SIG-M5 (cell line): ENCODE measurements around the gene SYNGR1.
"Not testable (repeated sequence)": the region's sequence is repeated elsewhere in the genome, so short reads cannot be mapped to it uniquely, and the experiment has no call there.

Source experiments
- DNase-seq: peaks from one replicate; lab custom pipeline; 2025; lab: John Stamatoyannopoulos, UW

The SYNGR1 gene

GRCh38 chr22:39317084-39317774 is 32.6 kb upstream of the SYNGR1 start:
- no peak for DNase-seq

- no peak for DNase-seq
Observed at GRCh38 chr22:39317775-39318506, 31.9 kb upstream of the SYNGR1 start.

- DNase-seq: no peak
Observed at GRCh38 chr22:39318507-39319283, 31.1 kb upstream of the SYNGR1 start.

DNA sequence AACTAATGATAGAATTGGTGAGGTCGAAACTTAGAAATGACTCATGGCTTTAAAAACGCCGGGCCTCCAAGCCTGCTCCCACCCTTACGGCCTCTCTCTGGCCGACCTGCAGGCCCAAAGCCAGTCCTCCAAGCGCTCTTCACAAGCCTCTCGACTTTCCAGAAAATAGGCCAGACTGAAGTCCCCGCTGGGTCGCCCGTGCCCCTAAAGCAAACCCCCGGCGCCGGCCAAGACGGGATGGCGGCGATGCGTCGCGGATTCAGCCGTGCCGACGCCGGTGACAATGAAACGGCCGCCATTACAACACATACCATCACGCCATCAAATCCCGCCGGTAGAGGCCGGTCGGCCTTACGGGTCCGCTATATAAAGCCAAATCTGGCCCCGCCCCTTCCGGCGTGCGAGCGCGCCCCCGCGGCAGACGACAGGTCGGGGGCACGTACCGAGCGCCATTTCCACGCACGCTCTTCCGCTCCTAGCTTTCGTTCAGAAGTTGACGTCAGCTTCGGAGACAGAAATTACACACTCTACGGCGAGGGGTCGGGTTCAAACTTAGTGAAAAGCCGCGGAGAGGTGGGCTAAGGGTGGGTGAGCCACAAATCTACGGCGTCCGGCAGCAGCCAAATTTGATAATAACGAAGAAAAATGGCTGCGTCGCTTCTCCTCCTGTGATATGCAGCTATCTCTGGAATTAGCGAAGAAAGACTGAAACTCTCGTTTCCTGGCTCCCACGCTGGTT is 30.3 kb upstream of the SYNGR1 start, which contains the start of gene RPL3:
TSS of gene RPL3 (minus strand) at position 340 of the 739 bp plus-strand sequence. CDS start at position 314, 26 bp downstream.
- peak; percentile 84 for DNase-seq

DNA sequence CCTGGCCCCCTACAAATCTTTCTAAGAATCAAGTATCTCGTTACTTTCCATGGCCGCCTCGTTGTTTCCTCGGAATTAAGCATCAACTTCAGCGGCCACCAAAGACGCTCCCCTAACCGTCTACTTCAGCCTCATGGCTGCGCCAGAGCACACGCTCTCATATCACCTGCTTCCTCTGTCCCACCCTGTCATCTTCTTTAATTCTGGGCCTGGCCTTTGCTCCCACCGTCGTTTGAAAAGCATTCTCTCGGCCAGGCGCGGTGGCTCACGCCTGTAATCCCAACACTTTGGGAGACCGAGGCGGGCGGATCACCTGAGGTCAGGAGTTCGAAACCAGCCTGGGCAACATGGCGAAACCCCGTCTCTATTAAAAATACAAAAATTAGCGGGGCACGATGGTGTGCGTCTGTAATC is 29.2 kb upstream of the SYNGR1 start:
- DNase-seq: not testable (repeated sequence)

DNA sequence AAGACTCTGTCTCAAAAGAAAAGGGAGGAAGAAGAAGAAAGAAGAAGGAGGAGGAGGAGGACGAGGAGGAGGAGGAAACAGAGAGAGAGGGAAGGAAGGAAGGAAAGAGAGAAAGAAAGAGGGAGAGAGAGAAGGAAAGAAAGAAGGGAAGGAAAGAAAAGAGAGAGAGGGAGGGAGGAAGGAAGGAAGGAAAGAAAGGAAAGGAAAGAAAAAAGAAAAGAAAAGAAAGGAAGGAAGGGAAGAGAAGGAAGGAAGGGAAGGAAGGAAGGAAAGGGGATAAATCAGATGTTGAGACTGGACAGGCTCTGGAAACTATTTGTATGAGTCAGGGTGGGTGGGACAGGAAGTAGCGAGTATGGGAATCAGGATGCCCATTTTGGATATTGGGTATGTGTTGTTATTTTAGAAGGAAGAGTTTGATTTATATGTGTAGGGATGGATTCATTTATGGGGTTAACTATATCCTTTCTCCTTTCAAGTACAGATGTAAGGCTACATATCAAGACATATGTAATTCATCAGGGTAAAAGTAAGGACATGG is 24.3 kb upstream of the SYNGR1 start:
- DNase-seq: no peak

DNA sequence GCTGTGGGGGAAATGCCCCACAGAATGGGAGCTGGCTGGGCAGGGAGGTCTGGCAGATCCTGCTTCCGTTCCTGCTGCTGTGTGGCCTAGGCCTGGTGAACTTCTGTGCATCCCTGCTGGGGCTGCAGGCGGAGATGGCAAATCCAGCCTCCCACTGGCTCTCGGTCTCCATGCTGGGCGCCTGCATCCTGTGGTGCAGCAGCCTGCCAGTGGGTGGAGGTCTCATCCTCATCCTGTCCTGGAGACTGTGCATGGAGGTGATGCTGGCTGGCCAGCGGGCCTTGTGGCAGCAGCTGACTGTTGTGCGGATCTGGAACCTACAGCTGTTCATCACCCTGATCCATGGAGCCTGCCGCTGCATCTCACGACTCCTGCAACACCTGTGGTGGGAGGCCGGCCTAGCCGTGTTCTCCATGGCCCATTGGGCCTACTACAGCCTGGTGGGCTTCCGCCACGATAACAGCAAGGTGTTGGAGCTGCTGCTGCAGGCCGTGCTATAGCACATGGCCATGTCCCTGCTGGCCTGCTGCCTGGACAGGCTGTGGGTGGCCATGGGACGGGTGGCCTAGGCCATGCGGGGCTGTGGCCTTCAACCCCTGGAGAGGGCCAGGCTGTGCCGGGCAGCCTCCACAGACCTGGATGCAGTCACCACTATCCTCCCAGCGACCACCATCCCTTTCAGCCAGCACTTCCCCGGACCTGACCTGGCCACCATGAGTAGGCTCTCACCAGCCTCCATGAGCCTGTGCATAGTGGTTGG is 21.6 kb upstream of the SYNGR1 start:
- DNase-seq: no peak

- DNase-seq: not testable (repeated sequence)
Observed at GRCh38 chr22:39330553-39330952, 19.2 kb upstream of the SYNGR1 start.

- no peak for DNase-seq
Observed at GRCh38 chr22:39332441-39333064, 17.2 kb upstream of the SYNGR1 start.

DNA sequence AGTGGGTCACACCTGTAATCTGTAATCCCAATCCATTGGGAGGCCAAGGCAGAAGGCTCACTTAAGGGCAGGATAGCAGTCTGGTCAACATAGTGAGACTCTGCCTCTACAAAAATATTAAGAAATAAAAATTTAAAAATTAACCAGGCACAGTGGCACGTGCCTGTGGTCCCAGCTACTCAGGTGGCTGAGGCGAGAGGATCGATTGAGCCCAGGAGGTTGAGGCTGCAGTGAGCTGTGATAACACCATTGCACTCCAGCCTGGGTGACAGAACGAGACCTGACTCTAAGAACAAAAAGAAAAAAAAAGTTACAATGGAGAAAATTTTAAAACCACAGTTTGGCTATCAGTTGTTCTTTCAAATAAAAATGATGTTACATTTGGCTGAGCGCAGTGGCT is 13.4 kb upstream of the SYNGR1 start:
- DNase-seq: no peak

DNA sequence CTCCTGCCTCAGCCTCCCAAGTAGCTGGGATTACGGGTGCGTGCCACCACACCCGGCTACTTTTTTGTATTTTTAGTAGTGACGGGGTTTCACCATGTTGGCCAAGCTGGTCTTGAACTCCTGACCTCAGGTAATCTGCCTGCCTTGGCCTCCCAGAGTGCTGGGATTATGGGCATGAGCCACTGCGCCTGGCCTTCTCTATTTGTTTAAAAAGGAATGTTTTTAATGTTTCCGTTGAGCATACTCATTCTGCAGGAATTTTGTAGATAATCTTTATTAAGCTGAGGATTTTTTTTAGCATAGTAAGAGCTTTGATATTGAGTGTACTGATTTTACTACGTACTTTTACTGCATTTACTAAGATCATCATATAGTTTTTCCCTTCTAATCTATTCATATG is 10.0 kb upstream of the SYNGR1 start:
- DNase-seq: not testable (repeated sequence)

DNA sequence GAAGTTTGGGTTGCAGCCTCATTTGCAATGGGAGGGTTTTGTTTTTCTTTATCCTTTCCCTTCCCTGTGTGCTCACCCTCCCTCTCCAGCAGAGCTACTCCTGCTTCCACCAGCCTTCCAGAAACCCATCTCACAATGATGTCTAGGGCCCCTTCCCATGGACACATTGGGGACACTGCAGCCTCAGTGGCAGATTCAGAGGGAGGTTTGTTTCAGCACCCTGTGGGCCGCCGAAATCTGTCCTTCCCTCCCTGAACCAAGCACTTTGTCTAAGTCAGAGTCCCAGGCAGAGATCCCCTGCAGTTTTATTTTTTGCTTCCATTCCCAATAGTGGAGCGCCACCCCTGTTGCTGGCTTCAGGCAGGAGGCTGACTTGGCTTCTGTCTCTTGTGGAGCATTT is 8.6 kb upstream of the SYNGR1 start:
- no peak for DNase-seq

DNA sequence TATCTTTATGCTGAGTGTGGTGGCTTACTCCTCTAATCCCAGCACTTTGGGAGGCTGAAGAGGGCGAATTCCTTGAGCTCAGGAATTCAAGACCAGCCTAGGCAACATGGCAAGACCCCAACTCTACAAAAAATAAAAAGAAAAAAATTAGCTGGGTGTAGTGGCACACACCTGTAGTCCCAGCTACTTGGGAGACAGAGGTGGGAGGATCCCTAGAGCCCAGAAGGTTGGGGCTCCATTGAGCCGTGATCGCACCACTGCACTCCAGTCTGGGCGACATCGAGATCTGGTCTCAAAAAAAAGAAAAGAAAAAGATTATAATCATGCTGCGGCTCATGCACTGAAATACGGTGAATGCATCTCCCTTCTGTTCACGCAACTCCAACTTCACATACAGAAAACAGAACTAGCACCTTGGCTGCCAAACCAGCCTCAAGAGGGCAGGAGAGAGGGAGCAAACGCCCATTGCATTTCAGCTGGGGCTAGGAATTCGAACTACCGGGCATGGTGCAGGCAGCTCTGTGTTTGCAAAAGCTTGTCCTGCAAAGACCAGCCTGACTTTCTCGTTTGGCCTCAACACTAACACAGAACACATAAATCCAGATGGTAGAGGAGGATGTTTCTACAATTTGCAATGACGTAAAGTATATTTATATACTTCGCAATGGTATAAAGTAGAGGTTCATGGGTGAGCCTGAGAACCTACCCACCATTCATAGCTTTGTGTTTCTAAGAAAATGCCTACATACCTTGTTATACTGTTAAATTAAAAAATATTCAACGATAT is 6.3 kb upstream of the SYNGR1 start:
- DNase-seq: no peak

- no peak for DNase-seq
Observed at GRCh38 chr22:39344046-39344390, 5.8 kb upstream of the SYNGR1 start.

DNA sequence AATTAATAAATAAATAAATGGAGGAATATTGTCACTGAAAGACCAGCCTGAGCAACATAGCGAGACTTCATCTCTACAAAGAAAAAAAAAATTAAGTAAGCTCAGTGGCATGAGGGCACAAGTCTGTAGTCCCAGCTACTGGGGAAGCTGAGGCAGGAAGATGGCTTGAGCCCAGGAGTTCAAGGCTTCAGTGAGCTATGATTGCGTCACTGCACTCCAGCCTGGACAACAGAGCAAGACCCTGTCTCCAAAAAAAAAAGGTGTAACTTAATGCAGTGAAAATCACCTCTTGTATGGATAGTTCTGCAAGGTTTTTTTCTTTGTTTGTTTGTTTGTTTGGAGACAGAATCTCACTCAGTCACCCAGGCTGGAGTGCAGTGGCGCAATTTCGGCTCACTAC is 4.6 kb upstream of the SYNGR1 start:
- no peak for DNase-seq

DNA sequence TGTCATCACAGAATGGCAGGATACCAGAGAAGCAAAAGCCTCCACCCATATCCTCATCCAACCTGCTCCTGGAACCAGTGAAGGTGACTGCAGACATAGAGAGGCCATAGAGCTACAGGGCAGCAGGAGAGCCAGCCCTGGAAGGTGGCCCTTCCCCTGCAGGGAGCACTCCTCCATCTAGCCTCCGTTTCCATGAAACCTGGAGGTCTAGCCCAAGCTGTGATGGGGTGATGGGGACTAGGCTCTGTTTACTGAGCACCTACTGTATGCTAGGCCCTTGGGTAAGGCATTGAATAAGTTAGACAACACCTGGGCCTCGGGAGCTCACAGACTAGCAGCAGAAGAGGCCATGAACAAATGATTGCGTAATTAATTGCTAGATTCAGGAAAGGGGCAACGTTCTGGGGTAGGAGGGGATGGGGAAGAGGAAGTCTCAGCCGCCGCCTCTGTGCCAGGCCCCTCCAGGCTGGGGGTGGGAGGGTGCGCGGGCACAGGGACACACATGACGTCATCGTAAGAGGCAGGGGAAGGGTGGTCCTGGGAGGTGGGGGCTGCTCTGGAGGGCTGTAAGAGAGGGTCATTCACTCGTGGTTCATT is 784 bp upstream of the SYNGR1 start:
- DNase-seq: peak; percentile 44

DNA sequence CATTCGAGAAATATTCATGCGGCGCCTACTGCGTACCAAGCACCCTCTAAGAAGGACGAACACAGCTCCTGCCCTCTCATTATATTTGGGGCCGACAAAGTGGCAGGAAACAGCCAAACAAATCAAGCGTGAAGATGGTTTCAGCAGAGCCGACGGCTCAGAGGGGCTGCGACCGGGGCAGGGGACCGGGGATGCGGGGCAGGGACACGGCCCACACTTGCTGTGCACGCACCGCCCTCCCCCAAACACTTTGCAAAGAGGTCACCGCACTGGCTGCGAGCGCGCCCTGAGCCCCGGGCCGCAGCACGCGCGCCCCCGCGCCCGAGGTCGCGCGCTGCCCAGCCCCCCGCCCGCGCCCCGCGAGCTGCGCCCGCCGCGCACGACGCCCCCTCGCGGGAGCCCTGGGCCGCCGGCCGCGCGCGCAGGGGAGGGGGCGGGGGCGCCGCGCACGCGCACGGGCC is 255 bp upstream of the SYNGR1 start:
- no peak for DNase-seq

- DNase-seq: no peak
Observed at GRCh38 chr22:39350757-39351688, 1.2 kb downstream of the SYNGR1 start.
